Heart left ventricle (tissue), 13 donors: ENCODE results near the gene FOXN4.

ENCODE experiments used
- POLR2A ChIP-seq, 2 donors: fragments of 450-650 bp; IDR thresholded peaks; one replicate each; pipeline ENCODE4 v1.6.1; 2017; ENCODE audit warnings: antibody characterized with exemption in 2 of 2, mild to moderate bottlenecking in 2 of 2, moderate library complexity in 2 of 2
- TF ChIP-seq, protein P1 (sequence below), 12 donors: fragments of 200-600 bp; sonication (generic) in 4 of 12; IDR thresholded peaks; one replicate each; pipeline versions ENCODE4 v1.5.0 to v1.8.0; 2018 to 2022; ENCODE audit warnings: antibody characterized with exemption in 12 of 12, mild to moderate bottlenecking in 5 of 12
- donor health status: ischemic (EF 13 %, LVEDD 7.1; RV severe dilation, severe dysfunction).
- donor health status: DM: no; HTN: yes; CAD: no.
- donor health status: DM: no; HTN: no; CAD: no.
- donor health status: ischemic (EF 25% LVEDD 6.9; RV normal size, moderate dysfunction).
- donor health status: ischemic (EF 25% LVEDD 5.7; RV mildly dilated, moderate dysfunction).
- donor health status: ischemic (EF 35%, LVEDD 5.7; RV mildly dilated, moderate dysfunction).
- donor health status: nonischemic (EF 11% LVEDD 7.7; RV severe dilation, severe dysfunction).
- donor health status: DM: yes; HTN: yes; CAD: no.
- donor health status: PGD.
- donor health status: ischemic (EF 29% LVEDD 5.4; RV normal size, mild dysfunction).
- donor health status: nonischemic (EF 23%, LVEDD 6.1; RV moderate dilation, normal function).

DNA sequence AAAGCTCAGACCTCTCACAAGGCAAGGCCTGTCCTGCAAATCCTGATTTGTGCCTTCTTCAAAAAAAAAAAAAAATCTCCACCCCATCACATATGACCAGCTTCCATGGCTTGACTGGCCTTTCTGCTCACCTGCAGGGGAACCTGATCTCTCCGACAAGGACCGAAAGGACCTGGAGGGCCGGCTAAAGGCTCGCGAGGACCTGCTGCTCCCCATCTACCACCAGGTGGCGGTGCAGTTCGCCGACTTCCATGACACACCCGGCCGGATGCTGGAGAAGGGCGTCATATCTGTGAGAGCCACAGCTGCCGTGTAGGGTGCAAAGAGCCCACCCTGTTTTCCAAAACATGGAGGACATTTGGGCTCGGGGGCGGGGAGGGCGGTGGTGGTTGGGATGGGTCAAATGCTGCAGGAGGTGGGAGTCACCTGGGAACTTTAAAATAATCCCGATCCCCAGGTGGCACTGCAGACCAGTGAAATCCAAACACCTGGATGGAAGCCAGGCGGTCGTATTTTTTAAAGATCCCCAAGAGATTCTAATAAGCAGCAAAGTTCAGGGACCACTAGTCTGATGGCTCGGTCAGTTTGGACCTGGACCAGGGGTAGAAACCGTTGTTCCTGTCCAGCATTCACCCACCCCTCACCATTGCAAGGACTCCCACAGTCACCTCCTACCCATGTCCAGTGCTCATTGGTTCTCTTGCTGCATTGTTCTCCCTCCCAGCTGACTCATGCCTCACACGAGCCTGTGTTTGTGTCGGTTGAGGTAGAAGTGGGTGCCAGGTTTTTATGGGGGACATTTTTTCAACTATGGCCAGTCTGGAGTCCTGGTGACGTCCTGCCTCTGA lies 44.8 kb downstream of the FOXN4 start:
- TF ChIP-seq, protein P1, sequence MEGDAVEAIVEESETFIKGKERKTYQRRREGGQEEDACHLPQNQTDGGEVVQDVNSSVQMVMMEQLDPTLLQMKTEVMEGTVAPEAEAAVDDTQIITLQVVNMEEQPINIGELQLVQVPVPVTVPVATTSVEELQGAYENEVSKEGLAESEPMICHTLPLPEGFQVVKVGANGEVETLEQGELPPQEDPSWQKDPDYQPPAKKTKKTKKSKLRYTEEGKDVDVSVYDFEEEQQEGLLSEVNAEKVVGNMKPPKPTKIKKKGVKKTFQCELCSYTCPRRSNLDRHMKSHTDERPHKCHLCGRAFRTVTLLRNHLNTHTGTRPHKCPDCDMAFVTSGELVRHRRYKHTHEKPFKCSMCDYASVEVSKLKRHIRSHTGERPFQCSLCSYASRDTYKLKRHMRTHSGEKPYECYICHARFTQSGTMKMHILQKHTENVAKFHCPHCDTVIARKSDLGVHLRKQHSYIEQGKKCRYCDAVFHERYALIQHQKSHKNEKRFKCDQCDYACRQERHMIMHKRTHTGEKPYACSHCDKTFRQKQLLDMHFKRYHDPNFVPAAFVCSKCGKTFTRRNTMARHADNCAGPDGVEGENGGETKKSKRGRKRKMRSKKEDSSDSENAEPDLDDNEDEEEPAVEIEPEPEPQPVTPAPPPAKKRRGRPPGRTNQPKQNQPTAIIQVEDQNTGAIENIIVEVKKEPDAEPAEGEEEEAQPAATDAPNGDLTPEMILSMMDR (IDR thresholded peaks at IDR 0.05): peak; percentile 58 to 76 (median 69)
- no peak for TF ChIP-seq POLR2A (IDR thresholded peaks at IDR 0.05)
